HuH-7 (cell line): ENCODE results near the gene FANCD2OS.
"Not testable (repeated sequence)": the region's sequence is repeated elsewhere in the genome, so short reads cannot be mapped to it uniquely, and the experiment has no call there.

Experiments used
- DNase-seq: peaks from one replicate; pipeline ENCODE4 v3.0.0; 2011; ENCODE audit warnings: low spot score

Gene FANCD2OS

DNA sequence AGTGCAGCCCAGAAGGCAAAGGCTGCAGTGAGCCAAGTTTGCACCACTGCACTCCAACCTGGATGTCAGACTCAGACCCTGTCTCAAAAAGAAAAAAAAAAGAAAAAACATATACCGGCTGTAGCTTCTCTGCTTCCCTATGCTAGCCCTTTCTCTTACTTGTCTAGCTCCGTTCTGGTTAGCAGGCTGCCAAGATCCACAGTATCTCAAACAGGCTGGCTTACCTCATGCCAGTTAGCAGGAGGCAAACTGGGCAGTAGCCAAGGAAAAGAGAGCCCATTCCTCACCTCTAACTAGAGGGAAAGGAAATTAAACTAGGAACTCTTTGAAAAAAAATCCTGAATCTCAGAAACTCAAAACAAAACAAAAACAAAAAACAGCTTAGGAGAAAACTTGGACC lies 16.7 kb downstream of the FANCD2OS start:
- not testable (repeated sequence) for DNase-seq

DNA sequence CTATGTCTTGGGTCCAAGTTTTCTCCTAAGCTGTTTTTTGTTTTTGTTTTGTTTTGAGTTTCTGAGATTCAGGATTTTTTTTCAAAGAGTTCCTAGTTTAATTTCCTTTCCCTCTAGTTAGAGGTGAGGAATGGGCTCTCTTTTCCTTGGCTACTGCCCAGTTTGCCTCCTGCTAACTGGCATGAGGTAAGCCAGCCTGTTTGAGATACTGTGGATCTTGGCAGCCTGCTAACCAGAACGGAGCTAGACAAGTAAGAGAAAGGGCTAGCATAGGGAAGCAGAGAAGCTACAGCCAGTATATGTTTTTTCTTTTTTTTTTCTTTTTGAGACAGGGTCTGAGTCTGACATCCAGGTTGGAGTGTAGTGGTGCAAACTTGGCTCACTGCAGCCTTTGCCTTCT lies 17.3 kb downstream of the FANCD2OS start:
- not testable (repeated sequence) for DNase-seq

DNA sequence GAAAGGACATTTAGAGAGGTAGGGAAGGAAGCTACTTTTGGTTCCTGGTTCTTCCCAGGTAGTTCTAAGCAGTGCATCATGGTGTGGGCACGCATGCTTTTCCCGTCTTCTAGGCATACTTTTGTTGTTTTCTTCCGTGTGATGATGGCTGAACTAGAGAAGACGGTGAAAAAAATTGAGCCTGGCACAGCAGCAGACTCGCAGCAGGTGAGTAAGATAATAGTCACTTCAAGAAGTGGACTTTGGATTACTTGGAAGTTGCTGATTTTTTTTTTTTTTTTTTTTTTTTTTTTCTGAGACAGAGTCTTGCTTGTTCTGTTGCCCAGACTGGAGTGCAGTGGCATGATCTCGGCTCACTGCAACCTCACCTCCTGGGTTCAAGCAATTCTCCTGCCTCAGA lies 17.9 kb downstream of the FANCD2OS start:
- DNase-seq: no peak

DNA sequence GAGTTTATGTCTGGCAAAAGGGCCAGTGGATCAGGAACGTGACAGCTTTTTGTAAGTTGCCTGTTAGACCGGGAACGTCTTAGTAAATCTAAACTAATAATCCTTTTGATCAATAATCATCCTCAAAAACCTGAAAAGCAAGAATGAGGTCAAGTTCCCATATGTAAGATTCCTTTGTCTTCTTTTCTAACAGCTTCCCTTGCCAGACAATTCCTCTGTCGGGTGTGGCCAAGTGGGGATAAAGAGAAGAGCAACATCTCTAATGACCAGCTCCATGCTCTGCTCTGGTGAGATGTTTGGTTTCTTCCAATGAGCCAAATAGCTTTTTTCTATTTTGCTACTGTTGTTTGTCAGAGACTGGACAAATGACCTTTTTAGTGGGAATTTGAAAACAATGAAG lies 19.8 kb downstream of the FANCD2OS start:
- DNase-seq: no peak

DNA sequence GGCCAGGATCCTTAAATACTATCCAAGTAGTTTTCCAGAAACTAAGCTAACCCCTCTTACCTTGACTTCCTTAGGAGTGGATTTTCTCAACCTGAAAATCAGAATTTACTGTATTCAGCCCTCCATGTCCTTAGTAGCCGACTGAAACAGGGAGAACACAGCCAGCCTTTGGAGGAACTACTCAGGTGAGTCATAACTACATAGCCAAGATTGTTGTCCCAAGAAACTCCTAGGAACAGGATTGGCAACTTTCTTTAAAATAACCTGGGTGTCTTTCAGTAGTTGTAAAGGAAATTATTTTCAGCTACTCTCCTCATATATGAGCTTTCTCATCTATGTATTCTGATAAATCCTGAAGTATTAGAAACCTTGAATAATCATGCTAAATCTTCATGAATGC lies 22.3 kb downstream of the FANCD2OS start:
- DNase-seq: no peak

DNA sequence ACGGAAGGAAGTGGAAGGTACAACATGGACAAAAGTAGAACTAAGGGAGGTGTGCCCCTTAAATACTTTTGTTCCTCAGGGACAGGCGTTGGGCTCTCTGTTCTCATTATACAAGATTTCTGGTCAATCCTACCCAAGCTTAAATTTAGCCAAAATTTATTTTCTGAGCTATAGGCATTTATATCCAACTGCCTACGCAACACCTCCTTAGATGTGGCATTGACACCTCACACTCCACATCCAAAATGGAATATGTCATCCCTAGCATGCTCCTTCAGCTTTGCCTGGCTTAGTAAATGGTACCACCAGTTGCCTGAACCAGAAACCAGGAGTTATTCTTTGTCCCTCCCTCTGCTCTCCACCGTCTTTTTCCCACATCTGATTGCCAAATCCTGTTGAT lies 26.2 kb downstream of the FANCD2OS start:
- no peak for DNase-seq

DNA sequence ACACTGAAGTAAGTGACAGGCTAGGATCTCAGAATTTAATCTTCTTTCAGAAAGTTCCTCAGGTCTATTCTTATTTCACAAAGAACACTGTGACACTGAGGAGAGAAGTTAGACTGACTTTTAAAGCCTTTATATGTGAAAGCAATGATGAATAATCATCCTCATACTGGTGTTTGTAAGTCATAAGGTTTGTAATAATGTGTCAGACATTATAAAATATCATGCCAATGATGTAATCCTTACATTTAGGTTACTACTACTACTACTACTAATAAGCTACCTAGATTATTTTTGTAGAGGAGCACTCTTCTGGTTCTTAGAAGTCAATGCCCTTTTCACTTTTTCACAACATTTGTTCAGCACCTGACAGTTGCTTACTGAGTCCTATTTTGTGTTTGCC lies 33.4 kb downstream of the FANCD2OS start:
- DNase-seq: no peak

DNA sequence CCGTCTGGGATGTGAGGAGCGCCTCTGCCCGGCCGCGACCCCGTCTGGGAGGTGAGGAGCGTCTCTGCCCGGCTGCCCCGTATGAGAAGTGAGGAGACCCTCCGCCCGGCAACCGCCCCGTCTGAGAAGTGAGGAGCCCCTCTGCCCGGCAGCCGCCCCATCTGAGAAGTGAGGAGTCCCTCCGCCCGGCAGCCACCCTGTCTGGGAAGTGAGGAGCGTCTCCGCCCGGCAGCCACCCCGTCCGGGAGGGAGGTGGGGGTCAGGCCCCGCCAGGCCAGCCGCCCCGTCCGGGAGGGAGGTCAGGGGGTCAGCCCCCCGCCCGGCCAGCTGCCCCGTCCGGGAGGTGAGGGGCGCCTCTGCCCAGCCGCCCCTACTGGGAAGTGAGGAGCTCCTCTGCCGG lies 38.0 kb downstream of the FANCD2OS start:
- not testable (repeated sequence) for DNase-seq

DNA sequence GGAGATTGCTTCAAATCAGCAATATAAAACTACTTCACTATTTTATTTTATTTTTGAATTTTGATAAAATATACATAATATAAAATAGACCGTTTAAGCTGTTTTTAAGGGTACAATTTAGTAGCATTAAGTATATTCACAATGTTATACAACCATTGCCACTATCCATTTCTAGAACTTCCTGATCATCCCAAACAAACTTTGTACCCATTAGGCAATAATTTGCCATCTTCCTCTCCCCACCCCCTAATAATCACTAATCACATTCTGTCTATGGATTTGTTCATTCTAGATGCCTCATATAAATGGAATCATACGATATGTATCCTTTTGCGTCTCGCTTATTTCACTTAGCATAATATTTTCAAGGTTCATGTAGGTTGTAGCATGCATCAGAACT lies 53.0 kb downstream of the FANCD2OS start:
- no peak for DNase-seq
